Measurements from ENCODE around the gene CDHR1. TPM values are rescaled to one million over a fixed set of nuclear protein-coding genes. Genes with fewer than 3 reads are reported as not detected.

The CDHR1 gene
- total RNA-seq, 4 donors from 2014 or later = 6.7 to 15.0 (median 12.2) TPM

DNA sequence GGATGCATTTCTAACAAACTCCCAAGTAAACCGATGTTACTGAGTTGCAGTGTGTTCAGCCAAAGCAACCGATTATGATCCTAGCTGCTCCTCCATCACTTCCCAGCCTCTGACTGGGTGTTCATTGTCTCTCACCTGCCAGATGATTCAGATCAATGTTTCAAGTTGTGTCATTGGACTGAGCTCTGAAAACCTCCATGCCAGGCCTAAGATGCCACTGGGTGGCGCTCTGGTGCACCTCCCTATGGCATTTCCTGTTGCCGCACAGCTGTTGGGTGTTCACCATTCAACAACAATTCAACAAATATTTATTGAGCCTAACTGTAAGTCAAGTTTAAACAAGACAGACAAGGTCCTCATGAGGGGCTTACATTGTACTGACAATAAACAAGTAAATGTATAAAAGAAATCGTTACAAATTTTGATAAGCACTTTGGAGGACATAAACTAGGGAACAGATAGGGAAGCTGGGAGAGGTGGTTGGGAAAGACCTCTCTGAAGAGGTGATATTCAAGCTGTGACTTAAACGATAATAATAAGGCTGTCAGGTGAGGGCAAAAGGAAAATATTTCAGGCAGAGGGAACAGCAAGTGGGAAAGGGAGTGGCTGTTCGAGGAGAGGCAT is 73.3 kb downstream of the CDHR1 start:
- WGBS, 2 donors = 28 to 33% methylated on average over 5 to 7 of the region's 7 CpGs
- no peaks in the 10 kb centered on the region for H3K36me3 ChIP-seq
- no peaks in the 10 kb centered on the region for H3K4me1 ChIP-seq
- no peak for DNase-seq
- intact Hi-C loops (cut with DNase I) = no loop called here
- H3K9me3 ChIP-seq = no peaks in the 10 kb centered on the region
- H3K27me3 ChIP-seq = peaks cover 0 to 32% (median 0%) of the 10 kb centered on the region in 4 donors
- H3K27ac ChIP-seq = no peak overlapping the region
- TF ChIP-seq, protein P1, sequence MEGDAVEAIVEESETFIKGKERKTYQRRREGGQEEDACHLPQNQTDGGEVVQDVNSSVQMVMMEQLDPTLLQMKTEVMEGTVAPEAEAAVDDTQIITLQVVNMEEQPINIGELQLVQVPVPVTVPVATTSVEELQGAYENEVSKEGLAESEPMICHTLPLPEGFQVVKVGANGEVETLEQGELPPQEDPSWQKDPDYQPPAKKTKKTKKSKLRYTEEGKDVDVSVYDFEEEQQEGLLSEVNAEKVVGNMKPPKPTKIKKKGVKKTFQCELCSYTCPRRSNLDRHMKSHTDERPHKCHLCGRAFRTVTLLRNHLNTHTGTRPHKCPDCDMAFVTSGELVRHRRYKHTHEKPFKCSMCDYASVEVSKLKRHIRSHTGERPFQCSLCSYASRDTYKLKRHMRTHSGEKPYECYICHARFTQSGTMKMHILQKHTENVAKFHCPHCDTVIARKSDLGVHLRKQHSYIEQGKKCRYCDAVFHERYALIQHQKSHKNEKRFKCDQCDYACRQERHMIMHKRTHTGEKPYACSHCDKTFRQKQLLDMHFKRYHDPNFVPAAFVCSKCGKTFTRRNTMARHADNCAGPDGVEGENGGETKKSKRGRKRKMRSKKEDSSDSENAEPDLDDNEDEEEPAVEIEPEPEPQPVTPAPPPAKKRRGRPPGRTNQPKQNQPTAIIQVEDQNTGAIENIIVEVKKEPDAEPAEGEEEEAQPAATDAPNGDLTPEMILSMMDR (IDR thresholded peaks at IDR 0.05) = peak in 5 of 6 experiments; percentile 8 to 63 (median 30)
- no peak for TF ChIP-seq POLR2A (IDR thresholded peaks at IDR 0.05)
- no peak overlapping the region for H3K4me3 ChIP-seq

DNA sequence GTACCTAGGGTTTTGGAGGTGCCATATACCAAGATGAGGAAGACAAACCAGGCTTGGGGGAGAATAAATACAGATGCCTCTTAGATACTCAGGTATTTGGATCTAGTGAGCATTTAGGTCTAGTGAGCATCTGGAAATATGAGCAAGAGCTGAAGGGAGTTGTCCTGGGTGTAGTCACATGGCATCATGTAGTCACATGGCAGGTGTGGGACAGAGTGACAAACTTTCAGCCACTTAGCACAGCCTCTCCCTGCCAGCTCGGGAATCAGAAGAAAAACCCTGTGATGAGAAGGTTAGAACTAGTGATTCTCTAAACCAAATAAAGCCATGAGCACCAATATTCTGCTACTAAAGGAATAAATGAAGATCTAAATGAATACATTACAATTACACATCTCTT is 74.8 kb downstream of the CDHR1 start:
- Histone ChIP-seq H3K27ac (no peak overlapping the region), H3K36me3 (no peaks in the 10 kb centered on the region), H3K27me3 (peaks cover 0 to 35% (median 0%) of the 10 kb centered on the region in 4 donors), H3K9me3 (no peaks in the 10 kb centered on the region), H3K4me1 (no peaks in the 10 kb centered on the region), H3K4me3 (no peak overlapping the region)
- 58 to 64% methylated on average over 1 of the region's 1 CpG for WGBS, 2 donors
- TF ChIP-seq, protein P1 (IDR thresholded peaks at IDR 0.05) = no peak
- TF ChIP-seq POLR2A (IDR thresholded peaks at IDR 0.05) = no peak
- intact Hi-C loops (cut with DNase I) = no loop called here
- DNase-seq = no peak

Other genes with a start within 250 kb of the CDHR1 start
- 100 to 1,000 TPM; 137 to 289 (median 182) TPM for gene GHITM, start 55.0 kb upstream of the CDHR1 start, total RNA-seq
- 100 to 1,000 TPM; 132 to 352 (median 320) TPM for gene GPR15LG, start 20.7 kb upstream of the CDHR1 start, total RNA-seq
- gene LRIT2, start 31.0 kb downstream of the CDHR1 start, total RNA-seq = not detected
- gene LRIT1, start 47.0 kb downstream of the CDHR1 start, total RNA-seq = under 1 TPM in 2 of 4 donors, not detected in 2; 0.19 to 0.34 TPM
- gene RGR, start 50.5 kb downstream of the CDHR1 start, total RNA-seq = under 1 TPM in 2 of 4 donors, not detected in 2; 0.09 to 0.57 TPM
- gene CCSER2, start 134.1 kb downstream of the CDHR1 start, total RNA-seq = 10 to 100 TPM; 26.4 to 48.3 (median 31.7) TPM